GM19025 (cell line): Measurements from ENCODE around the gene NEK9.
"Not testable (repeated sequence)": the region's sequence is repeated elsewhere in the genome, so short reads cannot be mapped to it uniquely, and the experiment has no call there.

Experiments used
- ATAC-seq: cut with Tn5 transposase; IDR thresholded peaks from one replicate; pipeline ENCODE4 v1.9.1; 2021; ENCODE audit warnings: mild to moderate bottlenecking, low read depth, moderate library complexity; ENCODE audit not compliant: unreplicated experiment

NEK9 gene

DNA sequence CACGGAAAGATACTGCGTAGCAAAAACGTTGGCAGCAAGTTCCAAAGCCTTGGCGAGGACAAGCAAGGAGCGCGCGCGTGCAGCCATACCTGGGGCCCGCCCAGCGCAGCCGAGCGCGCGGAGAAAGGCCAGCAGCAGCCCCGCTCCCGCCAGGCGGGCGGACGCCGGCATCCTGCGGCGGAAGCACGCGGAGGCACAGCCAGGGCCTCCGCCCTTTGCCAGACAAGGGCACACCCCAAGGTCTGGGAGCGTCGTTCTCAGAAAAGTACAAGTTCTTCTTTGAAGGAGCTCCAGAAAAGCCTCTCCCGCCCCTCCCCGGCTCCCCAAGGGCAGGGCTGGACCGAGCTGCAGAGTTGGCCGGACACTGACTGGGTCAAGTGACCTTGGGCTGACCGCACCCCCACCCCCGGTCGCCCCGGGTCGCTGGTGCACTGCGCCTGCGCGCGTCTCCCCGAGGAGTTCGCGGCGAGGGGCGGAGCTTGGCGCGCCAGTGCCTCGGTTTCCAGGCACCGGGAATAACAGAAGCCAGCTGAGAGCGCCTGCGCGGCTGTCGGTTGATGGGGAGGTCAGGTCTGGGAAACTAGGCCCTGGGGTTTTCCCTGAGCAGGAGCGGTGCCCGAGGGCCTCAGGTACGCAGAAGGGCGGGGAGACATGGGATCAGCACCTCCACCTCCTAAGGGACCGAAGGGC, 57.6 kb downstream of the NEK9 start, which contains the start of gene ZC2HC1C:
Gene ZC2HC1C (plus strand): TSS at position 521 of the 690 bp plus-strand sequence. CDS start 933 bp downstream, outside the sequence.
- ATAC-seq, result peak; percentile 77

DNA sequence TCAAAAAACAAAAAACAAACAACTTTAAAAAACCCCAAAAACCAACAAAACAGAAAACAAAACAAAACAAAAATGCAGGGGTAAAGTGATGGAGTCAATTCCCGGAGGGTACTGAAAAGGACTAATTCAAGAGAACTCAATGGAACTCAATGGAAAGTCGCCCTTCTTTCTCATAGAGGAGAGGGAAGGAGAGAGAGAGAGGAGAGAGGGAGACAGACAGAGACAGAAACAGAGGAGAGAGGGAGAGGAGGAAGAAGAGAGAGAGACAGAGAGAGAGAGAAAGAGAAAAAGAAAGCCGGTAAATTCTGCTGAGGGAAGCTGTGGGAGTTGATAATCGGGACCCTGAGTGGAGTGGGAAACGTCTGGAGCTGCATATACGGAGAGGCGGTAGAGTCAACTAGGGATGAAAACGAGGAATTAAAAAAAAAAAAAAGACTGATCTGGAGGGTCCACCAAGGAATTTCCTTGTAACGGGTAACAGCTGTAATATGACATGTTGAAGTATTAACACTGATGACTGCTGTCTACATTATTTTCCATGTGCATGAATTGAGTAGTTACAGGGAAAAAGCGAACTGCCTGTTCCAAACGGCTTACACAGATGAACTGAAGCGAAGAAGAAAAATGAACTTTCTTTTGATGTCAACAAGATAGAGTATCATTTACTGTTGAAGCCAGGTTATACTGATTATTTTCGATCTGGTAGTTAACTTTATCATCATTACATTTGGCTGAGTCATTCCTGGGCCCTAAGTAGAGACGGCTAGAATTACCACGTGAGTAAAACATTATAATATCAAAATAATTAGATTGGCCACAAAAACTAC, 58.3 kb downstream of the NEK9 start:
- ATAC-seq, result no peak

- ATAC-seq, result not testable (repeated sequence)
These were observed 59.1 kb downstream of the NEK9 start for GRCh38 chr14:75067765-75068164.

DNA sequence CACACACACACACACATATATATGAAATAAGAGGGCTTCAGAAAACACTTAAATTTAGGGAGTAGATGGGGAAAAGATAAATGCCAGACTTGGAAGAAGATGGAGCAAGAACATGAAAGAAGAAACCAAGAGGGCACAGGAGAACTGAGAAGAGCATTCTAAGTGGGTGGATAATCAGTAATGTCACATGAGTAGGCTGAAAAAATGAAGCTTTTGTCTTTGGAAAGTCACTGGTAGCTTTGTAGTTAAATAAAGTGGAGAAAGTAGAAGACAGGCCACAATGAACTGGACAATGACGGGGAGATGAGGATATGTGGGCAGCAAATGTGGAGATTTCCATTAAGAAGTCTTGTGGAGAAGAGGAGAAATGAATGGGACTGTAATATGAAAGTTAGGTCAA, 59.6 kb downstream of the NEK9 start:
- ATAC-seq, result no peak

DNA sequence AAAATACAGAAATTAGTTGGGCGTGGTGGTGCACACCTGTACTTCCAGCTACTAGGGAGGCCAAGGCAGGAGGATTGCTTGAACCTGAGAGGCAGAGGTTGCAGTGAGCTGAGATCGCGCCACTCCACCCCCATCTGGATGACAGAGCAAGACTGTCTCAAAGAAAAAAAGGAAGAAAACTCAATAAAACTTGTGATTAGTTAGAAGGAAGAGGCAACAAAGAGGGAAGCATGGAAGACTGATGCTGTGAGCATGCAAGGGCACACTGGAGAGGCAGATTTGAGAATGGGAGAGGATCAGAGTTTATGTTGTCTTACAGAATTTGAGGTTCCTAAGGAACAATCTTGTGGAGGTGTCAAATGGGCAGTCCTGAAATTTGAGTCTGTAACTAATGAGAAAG, 60.2 kb downstream of the NEK9 start:
- ATAC-seq, result no peak

DNA sequence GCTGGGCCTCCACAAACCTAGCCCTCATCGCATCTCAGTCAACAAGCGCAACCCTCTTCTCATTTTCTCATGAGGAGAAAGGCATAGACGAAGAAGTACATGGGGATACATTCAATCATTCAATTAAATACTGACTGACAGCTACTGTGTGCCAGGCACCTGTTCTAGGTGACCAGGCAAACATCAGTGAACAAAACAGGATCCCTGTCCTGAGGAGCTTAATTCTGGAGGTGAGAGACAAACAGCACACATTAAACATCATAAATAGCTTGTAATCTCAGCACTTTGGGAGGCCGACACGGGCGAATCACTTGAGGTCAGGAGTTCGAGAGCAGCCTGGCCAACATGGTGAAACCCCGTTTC, 62.7 kb downstream of the NEK9 start:
- ATAC-seq, result no peak

DNA sequence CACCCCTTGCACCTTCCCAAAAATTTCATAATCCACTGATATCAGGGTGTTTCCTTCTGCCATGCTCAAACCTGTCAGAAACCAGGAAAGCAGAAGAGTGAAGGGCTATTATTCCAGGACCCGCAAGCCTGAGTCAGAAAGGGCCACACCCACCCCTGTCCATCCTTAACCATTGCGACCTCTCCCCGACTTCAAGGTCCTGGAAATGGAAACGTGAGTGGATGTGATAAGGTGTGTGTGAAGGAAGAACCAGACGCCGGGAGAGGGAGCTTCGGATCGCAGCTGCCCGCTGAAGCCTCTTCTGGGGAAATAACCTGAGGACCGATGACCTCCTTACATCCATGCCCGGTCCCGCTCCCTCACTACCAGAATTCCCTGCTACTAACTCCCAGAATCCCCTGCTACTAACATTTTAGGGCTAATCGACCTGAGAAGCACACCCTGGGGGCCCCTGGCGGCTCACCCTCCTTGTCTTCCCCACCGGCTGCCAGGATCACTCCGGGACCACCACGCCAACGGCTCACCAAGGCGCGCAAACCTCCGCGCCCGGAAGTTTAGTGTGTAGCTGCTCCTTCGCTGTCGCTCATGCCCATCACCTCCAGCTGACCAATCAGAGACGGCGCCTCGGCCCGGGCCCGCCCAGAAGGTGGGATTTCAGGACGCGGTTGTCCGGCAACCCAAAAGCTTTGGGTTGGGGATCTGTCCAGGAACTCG, 63.2 kb downstream of the NEK9 start, which contains the start of gene ACYP1:
Gene ACYP1 (minus strand): TSS at position 534 of the 714 bp plus-strand sequence. CDS start 471 bp downstream, at position 63.
- ATAC-seq, result peak; percentile 97

DNA sequence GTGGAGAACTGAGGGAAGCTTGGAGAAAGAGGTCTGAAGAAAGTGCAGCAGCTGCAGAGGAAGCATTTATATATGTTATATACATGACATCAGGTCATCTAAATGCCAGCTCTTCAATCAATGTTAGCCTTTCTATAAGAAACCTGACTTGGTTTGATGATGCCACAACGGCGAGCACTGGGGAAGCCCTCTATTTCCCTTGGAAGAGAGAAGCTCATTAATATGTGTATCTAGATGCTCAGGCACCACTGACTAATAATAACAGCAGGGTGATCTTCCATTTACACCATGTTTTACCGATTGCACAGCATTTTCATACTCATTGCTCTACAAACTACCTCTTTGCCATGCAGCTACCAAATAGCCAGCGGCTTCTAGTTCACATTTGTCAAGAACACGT, 63.8 kb downstream of the NEK9 start:
- ATAC-seq, result no peak

DNA sequence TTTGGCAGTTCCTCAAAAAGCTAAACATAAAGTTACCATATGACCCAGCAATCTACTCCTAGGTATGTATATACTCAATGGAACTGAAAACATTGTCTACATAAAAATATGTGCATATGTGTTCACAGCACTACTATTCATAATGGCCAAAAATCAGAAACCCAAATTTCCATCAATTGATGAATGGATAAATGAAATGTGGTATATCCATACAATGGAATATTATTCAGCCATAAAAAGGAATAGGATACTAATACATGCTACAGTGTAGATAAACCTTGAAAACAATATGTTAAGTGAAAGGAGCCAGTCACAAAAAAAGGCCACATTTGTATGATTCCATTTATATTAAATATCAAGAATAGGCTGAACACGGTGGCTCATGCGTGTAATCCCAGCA, 66.4 kb downstream of the NEK9 start:
- no peak for ATAC-seq

DNA sequence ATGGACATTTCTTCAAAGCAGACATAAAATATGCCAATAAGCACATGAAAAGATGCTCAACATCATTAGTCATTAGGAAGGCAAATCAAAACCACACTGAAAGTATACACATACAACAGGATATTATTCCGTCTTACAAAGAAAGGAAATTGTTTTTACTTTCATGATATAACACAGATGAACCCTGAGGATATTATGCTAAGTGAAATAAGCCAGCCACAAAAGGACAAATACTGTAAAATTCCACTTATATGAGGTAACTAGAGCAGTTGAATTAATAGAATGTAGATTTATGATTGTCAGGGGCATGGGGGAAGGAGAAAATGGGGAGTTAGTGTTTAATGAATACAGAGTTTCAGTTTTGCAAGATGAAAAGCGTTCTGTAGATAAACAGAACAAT, 67.2 kb downstream of the NEK9 start:
- ATAC-seq, result no peak

- no peak for ATAC-seq
These were observed 72.4 kb downstream of the NEK9 start for GRCh38 chr14:75054421-75054820.

DNA sequence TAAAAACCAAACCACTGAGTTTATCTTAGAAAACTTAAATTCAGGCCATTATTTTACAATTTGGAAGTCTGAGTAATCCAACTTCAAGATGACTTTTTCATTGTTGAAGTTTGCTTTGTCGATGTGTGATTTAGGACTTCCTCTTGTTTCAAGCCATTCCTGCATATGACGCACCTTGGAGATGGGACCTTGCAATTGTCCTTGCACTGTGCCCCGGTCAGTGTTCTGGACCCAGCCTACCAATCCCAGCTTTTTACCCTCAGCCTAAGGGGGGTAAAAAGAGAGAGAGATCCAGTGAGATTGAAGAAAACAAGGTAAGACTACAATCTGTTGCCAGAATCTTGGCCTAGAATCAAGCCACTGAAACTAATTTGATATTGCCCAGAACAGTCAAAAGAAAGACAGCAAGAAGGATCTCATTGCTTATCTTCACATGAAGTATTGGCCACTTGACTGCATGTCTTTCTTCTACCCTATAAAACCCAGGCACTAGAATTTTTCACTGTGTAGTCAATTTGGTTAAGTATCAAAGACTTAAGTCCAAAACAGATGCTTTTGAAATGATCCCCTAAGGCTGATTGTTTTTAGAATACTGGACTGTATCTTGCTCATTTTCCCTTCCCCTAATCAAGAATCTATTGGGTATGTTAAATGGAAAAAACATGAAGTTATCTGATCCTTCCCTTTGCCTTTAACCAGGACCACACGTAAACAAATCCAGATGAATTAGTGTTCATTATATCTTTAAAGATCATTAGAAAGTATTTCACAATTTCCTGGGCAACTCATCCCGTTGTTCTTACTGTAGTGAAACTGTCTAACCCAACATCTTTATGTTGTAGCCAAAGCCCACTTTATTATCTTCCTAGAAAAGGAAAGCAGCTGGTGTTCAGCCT, 73.2 kb downstream of the NEK9 start:
- no peak for ATAC-seq

GRCh38 chr14:75051556-75051899, 75.3 kb downstream of the NEK9 start:
- ATAC-seq, result no peak

DNA sequence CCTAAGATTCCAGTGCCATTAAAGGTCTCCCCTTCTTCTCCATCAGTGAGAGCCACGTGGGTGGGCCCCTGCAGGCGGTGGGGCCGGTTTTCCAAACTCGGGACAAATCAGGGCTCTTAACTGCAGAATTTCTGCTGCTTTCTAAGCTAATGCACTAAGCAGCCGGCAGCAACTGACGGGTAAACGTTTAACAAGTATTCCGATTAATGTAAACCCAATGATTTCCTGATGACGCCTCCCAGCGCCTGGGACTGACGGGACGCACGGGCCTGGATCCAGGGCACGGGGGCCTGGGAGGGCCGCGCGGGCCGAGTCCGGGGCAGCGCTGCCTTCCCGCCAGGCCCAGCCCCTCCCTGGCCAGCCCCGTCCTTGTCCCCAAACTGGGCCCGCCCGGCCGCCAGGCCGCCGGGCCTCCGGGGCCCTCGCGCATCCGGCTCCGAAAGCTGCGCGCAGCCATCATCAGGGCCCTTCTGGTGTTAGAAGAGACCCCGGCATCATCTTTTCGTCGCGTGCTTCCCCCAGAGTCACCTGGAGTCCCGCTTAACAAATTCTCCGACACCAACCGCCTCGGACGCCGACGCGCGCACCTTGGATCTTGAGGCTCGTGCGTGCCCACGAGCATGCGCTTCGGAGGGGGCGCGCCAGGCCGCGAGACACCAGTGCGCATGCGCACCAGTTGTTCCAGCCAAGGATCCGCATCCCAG, 75.8 kb downstream of the NEK9 start, which contains the start of gene MLH3:
Gene MLH3 (minus strand): TSS at position 616 of the 704 bp plus-strand sequence. CDS start 1,812 bp downstream, outside the sequence.
- peak; percentile 79 for ATAC-seq

GRCh38 chr14:75049731-75050201, 77.1 kb downstream of the NEK9 start:
- ATAC-seq, result no peak

- no peak for ATAC-seq
These were observed 77.7 kb downstream of the NEK9 start for GRCh38 chr14:75049136-75049535.

GRCh38 chr14:75048101-75048500, 78.7 kb downstream of the NEK9 start:
- no peak for ATAC-seq

- ATAC-seq, result no peak
These were observed 79.3 kb downstream of the NEK9 start for GRCh38 chr14:75047506-75047905.

DNA sequence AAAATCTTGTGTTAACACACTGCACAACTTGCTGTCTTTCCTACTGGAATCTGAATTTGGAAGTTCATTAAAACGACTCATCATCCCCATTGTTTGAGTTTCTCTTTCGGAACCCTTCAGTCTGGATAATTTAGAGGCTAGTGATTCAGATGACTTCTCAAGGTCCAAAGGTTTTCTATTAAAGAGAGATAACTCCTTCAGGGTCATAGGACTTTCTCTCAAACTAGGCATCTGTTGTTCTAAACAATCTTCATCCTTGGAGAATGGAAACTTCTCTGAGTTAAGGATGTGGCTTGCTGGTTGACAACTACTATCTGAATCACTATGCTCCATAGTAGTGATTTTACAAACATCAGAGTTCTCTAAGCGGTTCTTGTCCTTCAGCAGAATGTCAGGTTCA, 79.9 kb downstream of the NEK9 start:
- ATAC-seq, result no peak
